22Rv1 (cell line): ENCODE data around the gene ARID3B.

ENCODE experiments used
- H3K27ac ChIP-seq: fragments of 450-650 bp; 2 replicates; pipeline ENCODE4 v1.5.1; 2017
- ZFX ChIP-seq: fragments of 450-650 bp; IDR thresholded peaks from 2 replicates; pipeline ENCODE4 v1.6.1; 2017; ENCODE audit warnings: antibody characterized with exemption, borderline replicate concordance
- TF ChIP-seq, protein P1 (sequence below): fragments of 450-650 bp; IDR thresholded peaks from 2 replicates; pipeline ENCODE4 v1.5.1; 2017; ENCODE audit warnings: mild to moderate bottlenecking

The ARID3B gene

DNA sequence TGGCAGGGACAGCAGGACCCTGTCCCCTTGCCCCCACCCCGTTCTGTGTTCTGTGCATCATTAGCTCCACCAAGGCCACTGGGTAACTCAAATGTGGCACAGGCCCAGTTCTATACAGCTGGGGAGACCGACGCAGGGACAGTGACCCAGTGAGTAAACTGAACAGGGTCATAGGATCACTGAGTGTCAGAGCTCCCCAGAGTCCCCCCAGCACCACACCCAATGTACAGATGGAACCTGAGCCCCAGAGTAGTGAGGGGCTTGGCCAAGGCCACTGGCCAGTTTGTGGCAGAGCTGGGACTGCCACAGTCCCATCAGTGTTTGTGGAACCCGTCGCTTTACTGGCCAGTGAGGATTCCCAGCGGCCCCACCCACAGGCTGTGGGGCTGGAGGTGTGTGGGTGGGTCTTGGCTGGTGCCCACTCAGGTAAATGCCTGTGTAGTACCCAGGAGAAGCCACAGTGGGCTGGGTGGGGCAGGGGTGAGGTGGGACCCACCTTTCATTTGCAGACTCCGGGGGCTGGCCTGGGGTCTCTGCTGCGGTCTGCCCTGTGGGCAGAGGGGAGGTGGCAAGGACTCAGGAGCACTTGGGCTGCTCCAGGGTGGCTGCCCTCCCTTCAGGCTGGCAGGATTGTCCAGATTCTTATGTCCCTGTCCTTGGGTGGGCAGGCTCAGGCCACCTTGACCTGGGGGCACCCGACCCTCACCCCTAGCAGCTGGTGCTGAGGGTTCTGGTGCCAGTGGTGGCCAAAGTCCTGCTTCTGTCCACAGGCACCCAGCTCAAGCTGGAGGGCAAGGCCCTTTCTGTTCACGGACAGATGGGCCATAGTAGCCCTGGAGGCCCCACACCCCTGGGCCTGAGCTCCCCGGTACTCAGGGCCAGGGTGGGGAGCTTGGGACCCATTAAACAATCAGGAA is 63.0 kb downstream of the ARID3B start:
- no peak overlapping the region for H3K27ac ChIP-seq
- no peak for TF ChIP-seq ZFX
- TF ChIP-seq, protein P1, sequence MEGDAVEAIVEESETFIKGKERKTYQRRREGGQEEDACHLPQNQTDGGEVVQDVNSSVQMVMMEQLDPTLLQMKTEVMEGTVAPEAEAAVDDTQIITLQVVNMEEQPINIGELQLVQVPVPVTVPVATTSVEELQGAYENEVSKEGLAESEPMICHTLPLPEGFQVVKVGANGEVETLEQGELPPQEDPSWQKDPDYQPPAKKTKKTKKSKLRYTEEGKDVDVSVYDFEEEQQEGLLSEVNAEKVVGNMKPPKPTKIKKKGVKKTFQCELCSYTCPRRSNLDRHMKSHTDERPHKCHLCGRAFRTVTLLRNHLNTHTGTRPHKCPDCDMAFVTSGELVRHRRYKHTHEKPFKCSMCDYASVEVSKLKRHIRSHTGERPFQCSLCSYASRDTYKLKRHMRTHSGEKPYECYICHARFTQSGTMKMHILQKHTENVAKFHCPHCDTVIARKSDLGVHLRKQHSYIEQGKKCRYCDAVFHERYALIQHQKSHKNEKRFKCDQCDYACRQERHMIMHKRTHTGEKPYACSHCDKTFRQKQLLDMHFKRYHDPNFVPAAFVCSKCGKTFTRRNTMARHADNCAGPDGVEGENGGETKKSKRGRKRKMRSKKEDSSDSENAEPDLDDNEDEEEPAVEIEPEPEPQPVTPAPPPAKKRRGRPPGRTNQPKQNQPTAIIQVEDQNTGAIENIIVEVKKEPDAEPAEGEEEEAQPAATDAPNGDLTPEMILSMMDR, result no peak

DNA sequence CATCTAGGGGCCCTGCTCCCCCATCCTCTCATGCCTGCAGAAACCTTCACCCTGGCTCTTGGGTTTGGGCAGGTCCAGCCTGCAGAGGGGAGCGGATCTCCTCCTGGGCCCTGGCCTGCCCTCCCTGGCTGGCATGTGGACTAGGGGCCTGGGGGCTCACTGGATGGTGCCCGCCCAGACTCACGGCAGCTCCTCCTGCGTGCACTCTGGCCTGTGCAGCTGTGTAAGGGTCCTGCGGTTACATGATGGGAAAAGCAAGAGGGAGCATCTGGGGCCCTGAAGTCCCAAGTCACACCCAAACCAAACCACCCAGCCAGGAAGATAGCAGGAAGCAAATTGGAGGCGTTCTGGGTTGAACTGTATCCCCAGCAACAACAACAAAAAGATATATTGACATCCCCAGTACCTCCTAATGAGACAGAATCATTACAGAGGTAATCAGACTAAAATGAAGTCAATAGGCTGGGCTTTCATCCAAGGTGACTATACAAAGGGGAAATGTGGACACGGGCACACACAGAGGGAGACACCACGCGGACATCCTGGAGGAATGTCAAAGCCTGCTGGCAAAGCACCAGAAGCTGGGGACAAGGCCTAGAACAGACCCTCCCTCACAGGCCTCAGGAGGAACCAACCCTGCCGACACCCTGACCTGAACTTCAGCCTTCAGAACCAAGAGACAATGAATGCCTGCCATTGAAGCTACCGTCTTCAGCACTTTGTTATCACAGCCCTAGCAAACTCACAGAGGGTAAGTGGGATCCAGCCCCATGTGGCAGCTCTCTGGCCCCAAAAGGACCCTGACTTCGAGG is 64.2 kb downstream of the ARID3B start:
- TF ChIP-seq ZFX, result no peak
- TF ChIP-seq, protein P1, result no peak
- no peak overlapping the region for H3K27ac ChIP-seq

GRCh38 chr15:74605795-74606150 is 64.8 kb downstream of the ARID3B start:
- TF ChIP-seq, protein P1, result no peak
- no peak for TF ChIP-seq ZFX
- no peak overlapping the region for H3K27ac ChIP-seq

DNA sequence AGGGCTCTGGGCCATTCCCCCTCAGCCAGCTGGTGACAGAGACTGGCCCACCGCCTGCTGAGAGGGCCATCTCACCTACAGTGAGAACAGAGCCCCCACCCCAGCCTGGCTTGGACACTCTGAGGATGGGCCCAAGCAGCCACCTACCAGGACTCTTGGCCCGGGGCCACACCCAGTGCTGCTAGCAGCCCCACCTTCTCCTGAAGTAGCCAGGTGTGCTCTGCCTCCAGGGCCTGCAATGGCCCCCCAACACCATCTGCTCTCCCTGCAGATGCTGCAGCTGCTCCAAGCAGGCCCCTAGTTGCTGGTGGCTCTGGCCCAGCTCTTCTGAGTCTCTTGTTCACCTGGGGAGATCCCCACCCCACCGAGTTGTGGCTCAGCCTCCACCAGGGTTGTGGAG is 67.8 kb downstream of the ARID3B start:
- TF ChIP-seq ZFX, result no peak
- TF ChIP-seq, protein P1, result no peak
- no peak overlapping the region for H3K27ac ChIP-seq

GRCh38 chr15:74609938-74610301 is 68.9 kb downstream of the ARID3B start:
- no peak overlapping the region for H3K27ac ChIP-seq
- TF ChIP-seq, protein P1, result no peak
- no peak for TF ChIP-seq ZFX

DNA sequence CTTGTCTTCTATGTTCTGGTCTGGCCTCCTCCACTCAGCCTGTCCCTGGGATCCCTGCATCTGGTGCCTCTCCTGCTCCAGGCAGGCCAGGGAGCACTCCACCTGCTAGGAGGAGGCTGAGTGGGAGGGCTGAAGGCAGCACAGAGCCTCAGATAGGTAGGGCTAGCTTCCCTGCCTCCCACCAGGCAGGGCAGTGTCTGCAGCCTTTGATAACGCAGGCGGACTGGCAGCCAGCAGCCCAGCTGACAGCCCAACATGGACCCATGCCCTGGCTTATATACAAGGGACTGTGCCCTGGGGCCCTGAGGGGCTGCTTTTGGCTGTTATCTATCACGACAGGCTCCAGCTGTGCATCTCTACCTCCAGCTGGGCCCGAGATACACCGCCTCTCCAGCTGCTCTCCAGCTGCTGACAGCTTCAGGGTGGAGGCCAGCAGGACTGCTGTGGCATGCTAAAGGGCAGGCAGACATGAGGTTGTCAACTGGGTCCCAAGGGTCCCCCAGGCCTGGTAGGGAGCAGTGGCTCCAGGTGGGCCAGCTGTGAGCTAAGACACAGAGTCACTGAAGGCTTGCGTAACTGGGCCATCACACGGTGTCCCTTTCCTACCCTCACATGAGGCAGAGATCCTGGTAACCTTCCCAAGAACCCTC is 69.4 kb downstream of the ARID3B start:
- TF ChIP-seq, protein P1, result no peak
- H3K27ac ChIP-seq, result no peak overlapping the region
